Measurements from ENCODE around the gene SAMM50. TPM values are rescaled to one million over a fixed set of nuclear protein-coding genes. Genes with fewer than 3 reads are reported as not detected.

The SAMM50 gene
- total and polyA plus RNA-seq, 10 of the 15 experiments (the other 5 are each of a cell fraction or from before 2014, with no cell fraction given): 38.2 to 126 (median 62.4) TPM

- no peak for TF ChIP-seq ZBTB40 (IDR thresholded peaks at IDR 0.05; ENCODE audit: borderline replicate concordance)
- no peak for TF ChIP-seq ESRRA (IDR thresholded peaks at IDR 0.05; ENCODE audit: low read length)
- no peak for TF ChIP-seq BCLAF1 (IDR thresholded peaks at IDR 0.05)
- TF ChIP-seq NR2C1 (IDR thresholded peaks at IDR 0.05): no peak
- TF ChIP-seq SKIL (IDR thresholded peaks at IDR 0.05; ENCODE audit: low read depth, poor library complexity, severe bottlenecking): peak; percentile 46
- peak; percentile 35; the same call in 1 of the 2 replicates for TF ChIP-seq CREM (IDR thresholded peaks at IDR 0.05; ENCODE audit: low read depth)
- no peak for TF ChIP-seq EGR1 (IDR thresholded peaks at IDR 0.05; ENCODE audit: borderline replicate concordance in 1 of 2, low read depth in 2 of 2, low read length in 2 of 2)
- TF ChIP-seq BCL3 (IDR thresholded peaks at IDR 0.05; ENCODE audit: borderline replicate concordance, insufficient read depth, low read depth, low read length, poor library complexity, severe bottlenecking): peak; percentile 42
- TF ChIP-seq MTA2 (IDR thresholded peaks at IDR 0.05; ENCODE audit: low read depth): peak; percentile 77
- TF ChIP-seq CEBPZ (IDR thresholded peaks at IDR 0.05; ENCODE audit: low read depth, low read length): no peak
- TF ChIP-seq WRNIP1 (IDR thresholded peaks at IDR 0.05; ENCODE audit: borderline replicate concordance, low read depth, low read length): no peak
Measured at GRCh38 chr22:44042249-44043218, 87.3 kb downstream of the SAMM50 start (continued).

Data from GM12878 (cell line).